PC-3 (cell line): Measurements from ENCODE around the gene SNTN.

Experiments used
- CTCF ChIP-seq: fragments of 300-600 bp; sonication (generic); conservative IDR thresholded peaks from 2 replicates; pipeline ENCODE4 v1.5.1; 2017; ENCODE audit warnings: antibody characterized with exemption, low read depth, mild to moderate bottlenecking, low read length
- EZH2 ChIP-seq: fragments of 300-600 bp; sonication (generic); IDR thresholded peaks from one replicate; pipeline ENCODE4 v1.6.1; 2017; ENCODE audit warnings: antibody characterized with exemption, mild to moderate bottlenecking, low read length; ENCODE audit not compliant: unreplicated experiment
- EZH2phosphoT487 ChIP-seq: fragments of 300-600 bp; sonication (generic); IDR thresholded peaks from 2 replicates; pipeline ENCODE4 v1.6.1; 2018; ENCODE audit warnings: mild to moderate bottlenecking, antibody characterized with exemption, low read length, borderline replicate concordance

DNA sequence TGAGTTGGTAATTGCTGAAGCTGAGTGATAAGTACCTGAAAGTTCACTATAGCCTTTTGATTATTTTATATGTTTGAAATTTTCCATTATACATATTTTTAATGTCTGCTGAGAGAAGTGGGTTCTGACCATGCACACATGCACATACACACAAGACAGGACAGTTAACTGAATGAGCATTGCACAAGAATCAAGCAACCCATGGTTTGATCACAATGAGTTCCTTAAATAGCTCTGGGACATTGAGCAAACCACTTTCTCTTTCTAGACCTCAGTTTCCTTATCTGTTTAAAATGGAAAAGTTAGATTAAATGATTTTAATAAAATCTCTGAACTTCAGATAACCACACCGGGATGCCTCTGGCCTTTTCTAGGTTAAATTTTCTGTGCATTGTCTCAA lies 26.7 kb downstream of the SNTN start:
- no peak for TF ChIP-seq CTCF
- TF ChIP-seq EZH2 = no peak
- no peak for TF ChIP-seq EZH2phosphoT487
